Body of pancreas (tissue), 4 donors: ENCODE measurements around the gene SERTAD1. TPM values are rescaled to one million over a fixed set of nuclear protein-coding genes. Genes with fewer than 3 reads are reported as not detected.

Experiments used
- ATAC-seq: fragments of 150-250 bp; one replicate; pipeline ENCODE4 v1.9.1; 2016
- DNase-seq, 4 donors: peaks; one replicate each; pipeline ENCODE4 v3.0.0-alpha.2; 2019
- H3K27ac ChIP-seq, 4 donors: fragments of 200-600 bp; sonication (generic); 1 replicate in 3 of 4; 2 replicates in 1 of 4; pipeline versions ENCODE4 v1.5.1 to v1.6.1; 2016 to 2019; ENCODE audit warnings: mild to moderate bottlenecking in 1 of 4, mixed read lengths in 1 of 4, moderate library complexity in 1 of 4
- H3K27me3 ChIP-seq, 2 donors: fragments of 200-600 bp; sonication (generic); one replicate each; pipeline ENCODE4 v1.6.0; 2016; ENCODE audit warnings: mild to moderate bottlenecking in 1 of 2
- H3K36me3 ChIP-seq, 2 donors: fragments of 200-600 bp; sonication (generic); replicated peaks in 1 of 2; 2 replicates each; pipeline ENCODE4 v1.5.1; 2016; ENCODE audit warnings: low read depth in 2 of 2; ENCODE audit not compliant: insufficient read depth in 1 of 2
- H3K4me1 ChIP-seq: fragments of 200-600 bp; sonication (generic); one replicate; pipeline ENCODE4 v1.6.0; 2016
- H3K4me3 ChIP-seq, 2 donors: fragments of 200-600 bp; sonication (generic); 1 replicate in 1 of 2; 2 replicates in 1 of 2; pipeline ENCODE4 v1.5.1; 2016 to 2019
- H3K9me3 ChIP-seq, 3 donors: fragments of 200-600 bp; sonication (generic); 1 replicate in 2 of 3; 2 replicates in 1 of 3; pipeline ENCODE4 v1.5.1; 2016
- POLR2A ChIP-seq, 3 donors: fragments of 450-650 bp; IDR thresholded peaks; one replicate each; pipeline ENCODE4 v1.6.1; 2016; ENCODE audit warnings: antibody characterized with exemption in 3 of 3, mild to moderate bottlenecking in 2 of 3
- WGBS, 2 donors: methylation state at CpG; one replicate each; pipeline ENCODE4 v1.1.5; 2017; 5-methylcytosine and 5-hydroxymethylcytosine counted together
- intact Hi-C: fragments of 100-400 bp; cut with DNase I; formaldehyde crosslinking; loops from one replicate; pipeline ENCODE4 v1.15.1; 2023
- total RNA-seq, 2 donors: library from RNA; depleted of rRNA; stranded (reverse); fragments of >200 nt; gene quantifications; one replicate each; pipeline ENCODE4 v1.1.0, GENCODE V29; 2016
- TF ChIP-seq, protein P1 (sequence below), 7 experiments: fragments of 450-650 bp in 4 of 7; fragments of 200-600 bp in 3 of 7; sonication (generic) in 3 of 7; IDR thresholded peaks; one replicate each; pipeline ENCODE4 v1.5.1; 2016 to 2019; ENCODE audit warnings: antibody characterized with exemption in 7 of 7

The SERTAD1 gene
- total RNA-seq, 2 donors from 2014 or later, result 6.9 to 7.3 TPM

GRCh38 chr19:40389404-40390083, 36.2 kb downstream of the SERTAD1 start:
- no peak for DNase-seq
- 87 to 94% methylated on average over 9 to 33 of the region's 33 CpGs for WGBS, 2 donors
- intact Hi-C loops, result no loop called here

DNA sequence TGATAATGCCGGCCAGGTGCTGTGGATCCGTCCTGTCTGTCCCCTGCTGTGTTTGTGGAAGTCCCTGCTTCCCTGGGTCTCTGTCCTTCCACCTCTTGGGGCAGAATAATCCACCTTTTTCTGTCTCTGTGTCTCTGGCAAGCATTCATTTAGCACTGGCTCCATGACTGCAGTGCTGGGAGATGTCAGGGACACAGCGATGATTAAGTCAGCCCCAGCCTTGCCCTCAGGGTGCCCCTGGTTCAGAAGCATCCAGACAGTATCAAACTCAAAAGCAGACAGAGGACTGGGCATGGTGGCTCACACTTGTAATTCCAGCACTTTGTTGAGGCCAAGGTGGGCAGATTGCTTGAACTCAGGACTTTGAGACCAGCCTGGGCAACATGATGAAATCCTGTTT, 37.3 kb downstream of the SERTAD1 start:
- no peak for ATAC-seq
- H3K27me3 ChIP-seq, result no peaks in the 10 kb centered on the region
- H3K4me3 ChIP-seq, result no peak overlapping the region
- TF ChIP-seq POLR2A (IDR thresholded peaks at IDR 0.05), result no peak
- TF ChIP-seq, protein P1, sequence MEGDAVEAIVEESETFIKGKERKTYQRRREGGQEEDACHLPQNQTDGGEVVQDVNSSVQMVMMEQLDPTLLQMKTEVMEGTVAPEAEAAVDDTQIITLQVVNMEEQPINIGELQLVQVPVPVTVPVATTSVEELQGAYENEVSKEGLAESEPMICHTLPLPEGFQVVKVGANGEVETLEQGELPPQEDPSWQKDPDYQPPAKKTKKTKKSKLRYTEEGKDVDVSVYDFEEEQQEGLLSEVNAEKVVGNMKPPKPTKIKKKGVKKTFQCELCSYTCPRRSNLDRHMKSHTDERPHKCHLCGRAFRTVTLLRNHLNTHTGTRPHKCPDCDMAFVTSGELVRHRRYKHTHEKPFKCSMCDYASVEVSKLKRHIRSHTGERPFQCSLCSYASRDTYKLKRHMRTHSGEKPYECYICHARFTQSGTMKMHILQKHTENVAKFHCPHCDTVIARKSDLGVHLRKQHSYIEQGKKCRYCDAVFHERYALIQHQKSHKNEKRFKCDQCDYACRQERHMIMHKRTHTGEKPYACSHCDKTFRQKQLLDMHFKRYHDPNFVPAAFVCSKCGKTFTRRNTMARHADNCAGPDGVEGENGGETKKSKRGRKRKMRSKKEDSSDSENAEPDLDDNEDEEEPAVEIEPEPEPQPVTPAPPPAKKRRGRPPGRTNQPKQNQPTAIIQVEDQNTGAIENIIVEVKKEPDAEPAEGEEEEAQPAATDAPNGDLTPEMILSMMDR (IDR thresholded peaks at IDR 0.05), result no peak
- no peaks in the 10 kb centered on the region for H3K4me1 ChIP-seq
- DNase-seq, result no peak
- no peaks in the 10 kb centered on the region for H3K9me3 ChIP-seq
- intact Hi-C loops, result no loop called here
- H3K27ac ChIP-seq, result no peak overlapping the region
- no peaks in the 10 kb centered on the region for H3K36me3 ChIP-seq
- 60 to 67% methylated on average over 2 to 3 of the region's 3 CpGs for WGBS, 2 donors

More at GRCh38 chr19:40389404-40390083, 36.2 kb downstream of the SERTAD1 start:
- Histone ChIP-seq H3K4me3 (no peak overlapping the region), H3K27ac (no peak overlapping the region), H3K9me3 (no peaks in the 10 kb centered on the region), H3K36me3 (no peaks in the 10 kb centered on the region), H3K27me3 (no peaks in the 10 kb centered on the region), H3K4me1 (no peaks in the 10 kb centered on the region)
- TF ChIP-seq, protein P1 (IDR thresholded peaks at IDR 0.05), result no peak
- no peak for TF ChIP-seq POLR2A (IDR thresholded peaks at IDR 0.05)
- ATAC-seq, result no peak

GRCh38 chr19:40387155-40387554, 38.6 kb downstream of the SERTAD1 start:
- Histone ChIP-seq H3K27ac (no peak overlapping the region), H3K9me3 (no peaks in the 10 kb centered on the region), H3K4me1 (no peaks in the 10 kb centered on the region), H3K27me3 (no peaks in the 10 kb centered on the region), H3K4me3 (no peak overlapping the region), H3K36me3 (no peaks in the 10 kb centered on the region)
- intact Hi-C loops, result no loop called here
- DNase-seq (no peak), ATAC-seq (no peak)
- 91 to 92% methylated on average over 10 of the region's 10 CpGs for WGBS, 2 donors
- TF ChIP-seq, protein P1 (IDR thresholded peaks at IDR 0.05), result no peak
- TF ChIP-seq POLR2A (IDR thresholded peaks at IDR 0.05), result no peak

- no peak for ATAC-seq
- Histone ChIP-seq H3K27ac (no peak overlapping the region), H3K9me3 (no peaks in the 10 kb centered on the region), H3K4me1 (no peaks in the 10 kb centered on the region), H3K36me3 (peaks cover 0 to 1% of the 10 kb centered on the region in 2 donors), H3K4me3 (no peak overlapping the region), H3K27me3 (no peaks in the 10 kb centered on the region)
- TF ChIP-seq, protein P1 (IDR thresholded peaks at IDR 0.05), result no peak
- TF ChIP-seq POLR2A (IDR thresholded peaks at IDR 0.05), result no peak
- 77 to 82% methylated on average over 26 to 28 of the region's 28 CpGs for WGBS, 2 donors
- DNase-seq, result no peak
- intact Hi-C loops, result no loop called here
These were observed 42.0 kb downstream of the SERTAD1 start for GRCh38 chr19:40383668-40384248.

GRCh38 chr19:40381321-40381720, 44.5 kb downstream of the SERTAD1 start:
- H3K36me3 ChIP-seq, result peaks cover 0 to 5% of the 10 kb centered on the region in 2 donors
- WGBS, 2 donors, result 74 to 100% methylated on average over 1 to 3 of the region's 3 CpGs
- no peak overlapping the region for H3K4me3 ChIP-seq
- H3K27ac ChIP-seq, result no peak overlapping the region
- no peak for ATAC-seq
- TF ChIP-seq, protein P1 (IDR thresholded peaks at IDR 0.05), result no peak
- TF ChIP-seq POLR2A (IDR thresholded peaks at IDR 0.05), result no peak
- intact Hi-C loops, result no loop called here
- DNase-seq, result no peak
- no peaks in the 10 kb centered on the region for H3K27me3 ChIP-seq
- no peaks in the 10 kb centered on the region for H3K4me1 ChIP-seq
- no peaks in the 10 kb centered on the region for H3K9me3 ChIP-seq
